ENCODE results near the gene PCSK4. TPM values are rescaled to one million over a fixed set of nuclear protein-coding genes. Genes with fewer than 3 reads are reported as not detected.
A peak's percentile ranks its signal among the peaks of the same experiment; 100 is the strongest.

Gene PCSK4
- total RNA-seq, 2 experiments from 2014 or later, result 4.4 to 4.7 TPM

DNA sequence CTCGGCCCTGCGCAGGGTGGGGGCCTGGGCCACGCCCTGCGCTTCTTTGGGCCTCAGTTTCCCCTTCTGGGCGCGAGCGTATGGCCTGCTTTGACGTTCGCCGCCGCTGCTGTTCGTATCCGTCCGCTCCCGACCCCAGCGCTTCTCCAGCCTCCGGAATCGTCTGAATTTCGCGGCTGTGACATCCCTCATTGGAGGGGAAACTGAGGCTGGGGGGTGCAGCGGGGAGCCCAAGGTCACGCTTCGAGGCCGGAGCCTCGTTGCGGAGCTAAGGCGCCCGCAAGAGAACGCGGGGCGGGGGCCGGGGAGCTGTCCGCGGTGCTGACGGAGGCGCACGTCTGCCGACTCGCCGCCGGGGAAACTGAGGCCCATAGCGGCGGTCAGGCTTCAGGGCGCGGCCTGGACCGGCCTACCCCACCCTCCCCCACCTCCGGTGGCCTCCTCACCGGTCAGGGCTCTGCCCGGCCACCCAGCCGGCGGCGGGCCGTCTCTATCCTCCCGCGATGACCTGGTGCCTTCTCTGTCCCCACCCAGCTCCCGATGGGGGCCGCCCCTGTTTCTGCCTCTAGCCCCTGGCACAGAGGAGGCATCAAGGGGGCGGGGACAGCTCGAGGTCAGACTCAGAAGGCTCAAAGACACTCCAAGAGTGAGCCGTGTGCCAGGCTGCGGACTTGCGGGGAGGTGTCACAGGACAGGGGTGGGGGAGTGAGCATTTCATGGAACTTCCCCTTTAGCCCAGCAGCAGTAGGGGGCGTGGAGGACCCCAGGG lies 43.3 kb downstream of the PCSK4 start:
- CTCF ChIA-PET, result interaction anchor here (1.0 to 1.2 kb wide), 3 partner anchors 9 to 16 kb away, joined by 3 read pairs; no protein-coding TSS in a partner anchor
- peaks cover 21% of the 10 kb centered on the region for H3K4me1 Mint-ChIP-seq (ENCODE audit: low read depth)
- H3K27ac Mint-ChIP-seq, result no peak overlapping the region

DNA sequence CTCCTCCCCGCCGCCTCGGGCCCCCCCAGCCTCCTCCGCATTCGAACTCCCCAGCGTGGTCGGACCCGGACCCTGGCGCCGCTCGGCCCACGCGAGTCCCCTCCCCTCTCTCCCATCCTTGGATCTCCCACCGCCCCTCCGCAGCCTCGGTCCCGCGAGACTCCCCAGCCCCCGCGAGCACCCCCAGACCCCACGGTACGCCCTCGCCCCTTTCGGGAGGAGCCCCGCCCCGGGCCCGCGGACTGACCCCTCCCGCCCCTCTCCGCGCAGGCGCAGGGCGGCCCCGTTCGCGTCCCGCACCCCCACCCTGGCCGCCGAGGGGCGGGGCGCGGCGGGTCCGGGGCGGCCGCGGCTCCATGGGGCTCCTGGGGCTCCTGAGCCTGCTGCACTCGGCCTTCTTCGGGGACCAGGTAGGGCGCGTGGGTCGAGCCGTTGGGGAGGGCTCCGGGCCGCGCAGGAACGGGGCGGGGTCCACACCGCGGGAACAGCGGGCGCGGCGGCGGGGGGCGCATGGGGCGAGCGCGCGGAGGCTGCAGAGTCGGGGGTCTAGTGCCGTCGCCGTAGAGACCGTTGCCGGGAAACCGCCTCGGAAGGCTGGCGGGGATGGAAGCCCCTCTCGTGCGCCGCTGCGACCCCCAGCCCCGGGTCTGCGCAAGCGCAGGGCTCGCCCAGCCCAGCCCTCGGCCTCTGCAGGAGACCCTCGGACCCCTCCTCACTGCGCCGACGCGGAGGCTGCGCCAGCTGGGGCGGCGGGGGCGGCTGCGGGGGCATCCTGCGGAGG lies 44.0 kb downstream of the PCSK4 start:
- Mint-ChIP-seq H3K9me3 (no peaks in the 10 kb centered on the region), H3K27ac (no peak overlapping the region), H3K36me3 (ENCODE audit: low read depth) (peaks cover 17% of the 10 kb centered on the region), H3K27me3 (peaks cover 37% of the 10 kb centered on the region), H3K4me3 (no peak overlapping the region), H3K4me1 (ENCODE audit: low read depth) (peaks cover 24% of the 10 kb centered on the region)
- TF ChIP-seq, protein P1, sequence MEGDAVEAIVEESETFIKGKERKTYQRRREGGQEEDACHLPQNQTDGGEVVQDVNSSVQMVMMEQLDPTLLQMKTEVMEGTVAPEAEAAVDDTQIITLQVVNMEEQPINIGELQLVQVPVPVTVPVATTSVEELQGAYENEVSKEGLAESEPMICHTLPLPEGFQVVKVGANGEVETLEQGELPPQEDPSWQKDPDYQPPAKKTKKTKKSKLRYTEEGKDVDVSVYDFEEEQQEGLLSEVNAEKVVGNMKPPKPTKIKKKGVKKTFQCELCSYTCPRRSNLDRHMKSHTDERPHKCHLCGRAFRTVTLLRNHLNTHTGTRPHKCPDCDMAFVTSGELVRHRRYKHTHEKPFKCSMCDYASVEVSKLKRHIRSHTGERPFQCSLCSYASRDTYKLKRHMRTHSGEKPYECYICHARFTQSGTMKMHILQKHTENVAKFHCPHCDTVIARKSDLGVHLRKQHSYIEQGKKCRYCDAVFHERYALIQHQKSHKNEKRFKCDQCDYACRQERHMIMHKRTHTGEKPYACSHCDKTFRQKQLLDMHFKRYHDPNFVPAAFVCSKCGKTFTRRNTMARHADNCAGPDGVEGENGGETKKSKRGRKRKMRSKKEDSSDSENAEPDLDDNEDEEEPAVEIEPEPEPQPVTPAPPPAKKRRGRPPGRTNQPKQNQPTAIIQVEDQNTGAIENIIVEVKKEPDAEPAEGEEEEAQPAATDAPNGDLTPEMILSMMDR (IDR thresholded peaks at IDR 0.05), result no peak
- ChIA-PET POLR2A (interaction anchor here (0.9 to 2.4 kb wide), 3 partner anchors 10 to 45 kb away, joined by 3 to 5 read pairs (median 4); partner anchors contain the start of gene REEP6), CTCF (interaction anchor here (0.7 to 2.8 kb wide), 10 partner anchors 7 to 172 kb away, joined by 3 to 13 read pairs (median 4); no protein-coding TSS in a partner anchor)
- ATAC-seq (no peak), DNase-seq (no peak)
- intact Hi-C loops (cut with micrococcal nuclease), result no loop called here

More for the DNA sequence above, 43.3 kb downstream of the PCSK4 start:
- Mint-ChIP-seq H3K9me3 (no peaks in the 10 kb centered on the region), H3K36me3 (ENCODE audit: low read depth) (peaks cover 9% of the 10 kb centered on the region), H3K27me3 (peaks cover 43% of the 10 kb centered on the region), H3K4me3 (no peak overlapping the region)
- TF ChIP-seq, protein P1 (IDR thresholded peaks at IDR 0.05), result no peak
- POLR2A ChIA-PET, result interaction anchor here (0.9 to 2.4 kb wide), 2 partner anchors 9 to 33 kb away, joined by 4 to 5 read pairs; no protein-coding TSS in a partner anchor
- DNase-seq (no peak), ATAC-seq (no peak)
- intact Hi-C loops (cut with micrococcal nuclease), result no loop called here

DNA sequence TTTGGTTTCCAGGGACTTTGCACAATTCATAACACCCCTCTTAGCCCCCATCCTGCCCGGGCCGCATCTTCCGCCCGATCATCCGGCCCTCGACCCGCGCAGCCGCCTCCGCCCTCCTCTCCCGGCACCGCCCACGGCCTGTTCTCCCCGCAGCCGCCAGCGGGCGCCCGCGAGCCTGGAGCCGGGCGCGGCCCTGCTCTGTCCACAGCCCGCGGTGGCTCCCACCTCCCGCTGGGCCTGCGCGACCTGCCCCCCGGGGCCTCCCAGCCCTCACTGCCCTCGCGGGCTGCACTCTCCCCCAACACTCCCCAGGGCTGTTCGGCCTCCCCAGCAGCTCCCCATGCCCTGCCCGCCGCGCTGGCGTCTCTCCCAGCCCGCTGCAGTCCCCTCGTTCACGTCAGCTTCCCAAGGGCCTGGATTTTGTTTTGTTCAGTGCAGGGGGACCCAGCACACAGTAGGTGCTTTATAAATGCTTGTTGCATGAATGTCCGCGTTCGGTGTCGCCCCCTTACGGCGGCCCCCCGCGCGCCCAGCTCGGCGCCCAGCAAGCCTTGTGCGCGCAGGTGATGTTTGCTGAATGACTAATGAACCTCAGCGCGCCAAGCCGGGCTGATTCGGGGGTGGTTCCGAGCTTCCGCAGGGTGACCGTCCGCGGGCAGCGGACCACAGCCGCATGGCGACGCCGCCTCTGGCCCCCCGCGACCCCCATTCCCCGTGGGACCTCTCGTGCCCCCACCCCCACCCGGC lies 44.8 kb downstream of the PCSK4 start:
- DNase-seq, result peak; percentile 84
- peak; percentile 89 for ATAC-seq
- Mint-ChIP-seq H3K4me3 (peak overlapping the region; percentile 60), H3K36me3 (ENCODE audit: low read depth) (peaks cover 25% of the 10 kb centered on the region), H3K9me3 (no peaks in the 10 kb centered on the region), H3K4me1 (ENCODE audit: low read depth) (peaks cover 29% of the 10 kb centered on the region), H3K27me3 (peaks cover 30% of the 10 kb centered on the region), H3K27ac (no peak overlapping the region)
- POLR2A ChIA-PET, result interaction anchor here (0.7 to 2.4 kb wide), 6 partner anchors 8 to 45 kb away, joined by 3 to 5 read pairs (median 4); partner anchors contain the start of gene REEP6
- CTCF ChIA-PET, result interaction anchor here (0.7 to 2.8 kb wide), 16 partner anchors 8 to 201 kb away, joined by 3 to 13 read pairs (median 4); no protein-coding TSS in a partner anchor
- TF ChIP-seq, protein P1 (IDR thresholded peaks at IDR 0.05), result peak; percentile 99
- intact Hi-C loops (cut with micrococcal nuclease), result no loop called here

DNA sequence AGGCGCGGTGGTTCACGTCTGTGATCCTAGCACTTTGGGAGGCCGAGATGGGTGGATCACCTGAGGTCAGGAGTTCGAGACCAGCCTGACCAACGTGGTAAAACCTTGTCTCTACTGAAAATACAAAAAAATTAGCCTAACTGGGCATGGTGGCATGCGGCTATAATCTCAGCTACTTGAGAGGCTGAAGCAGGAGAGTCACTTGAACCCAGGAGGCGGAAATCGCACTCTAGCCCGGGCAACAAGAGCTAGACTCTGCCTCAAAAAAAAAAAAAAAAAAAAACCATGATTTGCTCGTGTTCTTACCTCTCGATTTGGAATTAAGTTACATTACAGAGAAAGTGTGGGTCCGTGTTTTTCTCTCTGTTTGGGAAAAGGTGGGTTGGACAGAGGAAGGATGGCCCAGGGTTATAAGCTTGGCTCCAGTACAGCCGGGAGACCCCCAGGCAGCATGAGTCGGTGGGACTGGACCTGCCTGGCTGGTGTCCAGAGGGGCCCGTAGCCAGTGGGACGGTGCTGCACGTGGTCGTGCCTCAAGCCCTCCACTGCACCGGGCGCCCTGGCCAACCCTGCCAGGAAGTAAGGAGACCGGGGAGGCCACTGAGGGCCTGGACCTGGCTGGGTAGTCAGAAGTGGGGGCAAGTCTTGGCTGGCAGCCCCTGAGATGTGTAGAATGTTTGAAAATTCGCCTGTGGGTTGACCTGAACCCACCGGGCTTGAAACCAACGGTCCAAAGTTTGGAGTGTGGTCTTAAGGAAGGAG lies 48.3 kb downstream of the PCSK4 start:
- Mint-ChIP-seq H3K4me1 (ENCODE audit: low read depth) (peaks cover 42% of the 10 kb centered on the region), H3K27me3 (peaks cover 5% of the 10 kb centered on the region), H3K9me3 (no peaks in the 10 kb centered on the region), H3K36me3 (ENCODE audit: low read depth) (peaks cover 44% of the 10 kb centered on the region), H3K27ac (no peak overlapping the region), H3K4me3 (peak overlapping the region; percentile 27)
- DNase-seq, result no peak
- intact Hi-C loops (cut with micrococcal nuclease), result no loop called here
- ATAC-seq, result no peak
- TF ChIP-seq, protein P1 (IDR thresholded peaks at IDR 0.05), result no peak
- CTCF ChIA-PET, result no interaction called here
- POLR2A ChIA-PET, result interaction anchor here (0.6 to 1.7 kb wide), 7 partner anchors 11 to 162 kb away, joined by 3 to 4 read pairs (median 3); no protein-coding TSS in a partner anchor
